WTC11 (cell line): ENCODE measurements around the gene TACC2. TPM values are rescaled to one million over a fixed set of nuclear protein-coding genes. Genes with fewer than 3 reads are reported as not detected.

Experiments used
- ATAC-seq: fragments of 200-7000 bp; cut with Tn5 transposase; 2 replicates; pipeline ENCODE4 v1.10.0; 2021; ENCODE audit warnings: mild to moderate bottlenecking, moderate library complexity
- CTCF ChIA-PET: fragments of 300-600 bp; sonication (Branson Sonifier 250); formaldehyde crosslinking; loops from one replicate; lab custom pipeline; 2021; ENCODE audit warnings: antibody characterized with exemption; lab: Charles Lee
- POLR2A ChIA-PET: fragments of 350-600 bp; sonication (Branson Sonifier 250); formaldehyde crosslinking; loops from one replicate; lab custom pipeline; 2021; ENCODE audit warnings: antibody characterized with exemption; lab: Charles Lee
- DNase-seq: peaks from one replicate; pipeline ENCODE4 v3.0.0; 2021; ENCODE audit warnings: low spot score
- H3K27ac Mint-ChIP-seq: 2 replicates; pipeline ENCODE4 v1.8.0; 2021; ENCODE audit warnings: mixed read lengths
- H3K27me3 Mint-ChIP-seq: 2 replicates; pipeline ENCODE4 v1.8.0; 2021; ENCODE audit warnings: low read depth, mild to moderate bottlenecking, moderate library complexity, mixed read lengths
- H3K36me3 Mint-ChIP-seq: 2 replicates; pipeline ENCODE4 v1.8.0; 2021; ENCODE audit warnings: mixed read lengths
- H3K4me1 Mint-ChIP-seq: 2 replicates; pipeline ENCODE4 v1.8.0; 2022; ENCODE audit warnings: mixed read lengths
- H3K4me3 Mint-ChIP-seq: 2 replicates; pipeline ENCODE4 v1.8.0; 2021; ENCODE audit warnings: mild to moderate bottlenecking, moderate library complexity, mixed read lengths
- H3K9me3 Mint-ChIP-seq: 2 replicates; pipeline ENCODE4 v1.8.0; 2021; ENCODE audit warnings: mixed read lengths
- ARID4B ChIP-seq: sonication (generic); formaldehyde crosslinking; IDR thresholded peaks from 2 replicates; pipeline ENCODE4 v1.8.0; 2023; ENCODE audit warnings: missing genetic modification reagents, mild to moderate bottlenecking, borderline replicate concordance
- FOXK1 ChIP-seq: sonication (generic); formaldehyde crosslinking; IDR thresholded peaks from 2 replicates; pipeline ENCODE4 v1.8.0; 2022; ENCODE audit warnings: mild to moderate bottlenecking, moderate library complexity, missing genetic modification reagents
- GRHL2 ChIP-seq: fragments of 250-450 bp; sonication (Bioruptor Pico); IDR thresholded peaks from 2 replicates; pipeline ENCODE4 v1.8.0; 2022; ENCODE audit warnings: mild to moderate bottlenecking, moderate library complexity; ENCODE audit not compliant: insufficient replicate concordance, severe bottlenecking
- GTF2I ChIP-seq: fragments of 250-450 bp; sonication (Bioruptor Pico); conservative IDR thresholded peaks from 2 replicates; pipeline ENCODE4 v1.4.0; 2021; ENCODE audit warnings: mild to moderate bottlenecking
- MYBL2 ChIP-seq: sonication (generic); formaldehyde crosslinking; IDR thresholded peaks from 2 replicates; pipeline ENCODE4 v1.8.1; 2023; ENCODE audit warnings: mild to moderate bottlenecking, moderate library complexity, missing genetic modification reagents
- NFATC4 ChIP-seq: fragments of 250-450 bp; sonication (Bioruptor Pico); IDR thresholded peaks from 2 replicates; pipeline ENCODE4 v1.9.0; 2021; ENCODE audit warnings: mild to moderate bottlenecking
- NFYB ChIP-seq: sonication (generic); formaldehyde crosslinking; conservative IDR thresholded peaks from 2 replicates; pipeline ENCODE4 v1.8.0; 2022; ENCODE audit warnings: low read depth, missing genetic modification reagents
- NR2C2 ChIP-seq: sonication (generic); formaldehyde crosslinking; IDR thresholded peaks from 2 replicates; pipeline ENCODE4 v1.8.0; 2022; ENCODE audit warnings: mild to moderate bottlenecking, missing genetic modification reagents
- RORB ChIP-seq: fragments of 250-450 bp; sonication (Bioruptor Pico); IDR thresholded peaks from 2 replicates; pipeline ENCODE4 v1.9.0; 2021; ENCODE audit warnings: mild to moderate bottlenecking
- TCF7 ChIP-seq: sonication (generic); formaldehyde crosslinking; IDR thresholded peaks from 2 replicates; pipeline ENCODE4 v1.8.0; 2022; ENCODE audit warnings: mild to moderate bottlenecking, low read depth, missing genetic modification reagents, moderate library complexity
- TP53 ChIP-seq: sonication (generic); formaldehyde crosslinking; IDR thresholded peaks from 2 replicates; pipeline ENCODE4 v1.8.1; 2023; ENCODE audit warnings: mild to moderate bottlenecking, missing genetic modification reagents
- ZNF232 ChIP-seq: sonication (generic); formaldehyde crosslinking; IDR thresholded peaks from 2 replicates; pipeline ENCODE4 v1.8.0; 2022; ENCODE audit warnings: mild to moderate bottlenecking, missing genetic modification reagents
- ZNF263 ChIP-seq: sonication (generic); formaldehyde crosslinking; IDR thresholded peaks from 2 replicates; pipeline ENCODE4 v1.8.1; 2022; ENCODE audit warnings: low read depth, mild to moderate bottlenecking, moderate library complexity, missing genetic modification reagents
- ZNF396 ChIP-seq: fragments of 250-450 bp; sonication (Bioruptor Pico); IDR thresholded peaks from 2 replicates; pipeline ENCODE4 v1.8.0; 2021; ENCODE audit warnings: mild to moderate bottlenecking, moderate library complexity, borderline replicate concordance
- total RNA-seq: library from RNA; stranded (reverse); gene quantifications from 3 replicates; pipeline ENCODE4 v1.2.3, GENCODE V29; 2021
- TF ChIP-seq, protein P1 (sequence below): fragments of 250-450 bp; sonication (Bioruptor Pico); IDR thresholded peaks from 2 replicates; pipeline ENCODE4 v2.1.2; 2022; ENCODE audit warnings: mild to moderate bottlenecking, moderate library complexity
- TF ChIP-seq, protein P2 (sequence below): fragments of 250-450 bp; sonication (Bioruptor Pico); IDR thresholded peaks from 2 replicates; pipeline ENCODE4 v1.9.0; 2021; ENCODE audit warnings: mild to moderate bottlenecking
- TF ChIP-seq, protein P3 (sequence below): fragments of 250-450 bp; sonication (Bioruptor Pico); conservative IDR thresholded peaks from 2 replicates; pipeline ENCODE4 v1.9.0; 2021; ENCODE audit warnings: mild to moderate bottlenecking

Gene TACC2
- total RNA-seq, 1 experiment from 2014 or later, result 28.9 TPM

- H3K9me3 Mint-ChIP-seq, result no peaks in the 10 kb centered on the region
- no peaks in the 10 kb centered on the region for H3K36me3 Mint-ChIP-seq
- no peak for DNase-seq
- H3K4me3 Mint-ChIP-seq, result no peak overlapping the region
- POLR2A ChIA-PET, result interaction anchor here (1.0 to 3.1 kb wide), 3 partner anchors 9 to 86 kb away, joined by 3 to 25 read pairs (median 3); no protein-coding TSS in a partner anchor
- H3K27me3 Mint-ChIP-seq, result no peaks in the 10 kb centered on the region
- peaks cover 85% of the 10 kb centered on the region for H3K4me1 Mint-ChIP-seq
- CTCF ChIA-PET, result interaction anchor here (1.2 to 2.9 kb wide), 3 partner anchors 10 to 29 kb away, joined by 3 to 11 read pairs (median 5); no protein-coding TSS in a partner anchor
- TF ChIP-seq, protein P1, sequence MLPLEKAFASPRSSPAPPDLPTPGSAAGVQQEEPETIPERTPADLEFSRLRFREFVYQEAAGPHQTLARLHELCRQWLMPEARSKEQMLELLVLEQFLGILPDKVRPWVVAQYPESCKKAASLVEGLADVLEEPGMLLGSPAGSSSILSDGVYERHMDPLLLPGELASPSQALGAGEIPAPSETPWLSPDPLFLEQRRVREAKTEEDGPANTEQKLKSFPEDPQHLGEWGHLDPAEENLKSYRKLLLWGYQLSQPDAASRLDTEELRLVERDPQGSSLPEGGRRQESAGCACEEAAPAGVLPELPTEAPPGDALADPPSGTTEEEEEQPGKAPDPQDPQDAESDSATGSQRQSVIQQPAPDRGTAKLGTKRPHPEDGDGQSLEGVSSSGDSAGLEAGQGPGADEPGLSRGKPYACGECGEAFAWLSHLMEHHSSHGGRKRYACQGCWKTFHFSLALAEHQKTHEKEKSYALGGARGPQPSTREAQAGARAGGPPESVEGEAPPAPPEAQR (CRISPR knock-in tag), result no peak
- TF ChIP-seq, protein P2, sequence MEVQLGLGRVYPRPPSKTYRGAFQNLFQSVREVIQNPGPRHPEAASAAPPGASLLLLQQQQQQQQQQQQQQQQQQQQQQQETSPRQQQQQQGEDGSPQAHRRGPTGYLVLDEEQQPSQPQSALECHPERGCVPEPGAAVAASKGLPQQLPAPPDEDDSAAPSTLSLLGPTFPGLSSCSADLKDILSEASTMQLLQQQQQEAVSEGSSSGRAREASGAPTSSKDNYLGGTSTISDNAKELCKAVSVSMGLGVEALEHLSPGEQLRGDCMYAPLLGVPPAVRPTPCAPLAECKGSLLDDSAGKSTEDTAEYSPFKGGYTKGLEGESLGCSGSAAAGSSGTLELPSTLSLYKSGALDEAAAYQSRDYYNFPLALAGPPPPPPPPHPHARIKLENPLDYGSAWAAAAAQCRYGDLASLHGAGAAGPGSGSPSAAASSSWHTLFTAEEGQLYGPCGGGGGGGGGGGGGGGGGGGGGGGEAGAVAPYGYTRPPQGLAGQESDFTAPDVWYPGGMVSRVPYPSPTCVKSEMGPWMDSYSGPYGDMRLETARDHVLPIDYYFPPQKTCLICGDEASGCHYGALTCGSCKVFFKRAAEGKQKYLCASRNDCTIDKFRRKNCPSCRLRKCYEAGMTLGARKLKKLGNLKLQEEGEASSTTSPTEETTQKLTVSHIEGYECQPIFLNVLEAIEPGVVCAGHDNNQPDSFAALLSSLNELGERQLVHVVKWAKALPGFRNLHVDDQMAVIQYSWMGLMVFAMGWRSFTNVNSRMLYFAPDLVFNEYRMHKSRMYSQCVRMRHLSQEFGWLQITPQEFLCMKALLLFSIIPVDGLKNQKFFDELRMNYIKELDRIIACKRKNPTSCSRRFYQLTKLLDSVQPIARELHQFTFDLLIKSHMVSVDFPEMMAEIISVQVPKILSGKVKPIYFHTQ (CRISPR knock-in tag), result no peak
- TF ChIP-seq ZNF263 (CRISPR knock-in tag), result peak; percentile 67; the same call in 1 of the 2 replicates
- H3K27ac Mint-ChIP-seq, result peak overlapping the region; percentile 67
- peak; percentile 21 for ATAC-seq
Observed at GRCh38 chr10:122172361-122173008, 183.5 kb downstream of the TACC2 start.

DNA sequence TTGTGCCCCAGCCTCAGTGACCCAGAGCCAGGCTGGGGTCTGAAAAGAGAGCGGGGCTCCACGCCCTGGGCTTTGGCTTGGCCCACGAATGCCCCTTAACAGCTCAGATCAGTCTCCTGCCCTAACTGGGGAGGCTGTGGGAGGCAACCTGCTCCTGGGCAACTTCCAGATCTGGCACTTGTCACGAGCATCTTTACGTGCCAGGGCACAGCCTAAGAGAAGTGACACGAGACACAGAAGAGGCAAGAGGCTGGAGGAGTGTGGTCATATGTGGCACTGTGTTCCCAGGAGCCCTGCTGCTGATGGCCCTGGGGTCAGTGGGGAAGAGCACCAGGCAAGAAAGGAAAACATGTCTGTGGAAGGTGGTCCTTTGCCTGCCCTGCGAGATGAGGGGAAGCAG is 184.4 kb downstream of the TACC2 start:
- CTCF ChIA-PET, result interaction anchor here (1.2 to 2.9 kb wide), 2 partner anchors 9 to 10 kb away, joined by 3 to 11 read pairs; no protein-coding TSS in a partner anchor
- POLR2A ChIA-PET, result interaction anchor here (3.1 kb wide), 1 partner anchor 10 kb away, joined by 25 read pairs; no protein-coding TSS in a partner anchor
- Mint-ChIP-seq H3K36me3 (no peaks in the 10 kb centered on the region), H3K27ac (peak overlapping the region; percentile 22; the same call in 1 of the 2 replicates), H3K27me3 (no peaks in the 10 kb centered on the region), H3K4me1 (peaks cover 83% of the 10 kb centered on the region)
- DNase-seq, result no peak
- TF ChIP-seq NFATC4 (no peak), ARID4B (no peak), NR2C2 (CRISPR knock-in tag) (no peak)
- TF ChIP-seq, all 79 proteins: peak for 0
- no peak overlapping the region for H3K4me3 Mint-ChIP-seq
- no peaks in the 10 kb centered on the region for H3K9me3 Mint-ChIP-seq
- no peak for ATAC-seq

DNA sequence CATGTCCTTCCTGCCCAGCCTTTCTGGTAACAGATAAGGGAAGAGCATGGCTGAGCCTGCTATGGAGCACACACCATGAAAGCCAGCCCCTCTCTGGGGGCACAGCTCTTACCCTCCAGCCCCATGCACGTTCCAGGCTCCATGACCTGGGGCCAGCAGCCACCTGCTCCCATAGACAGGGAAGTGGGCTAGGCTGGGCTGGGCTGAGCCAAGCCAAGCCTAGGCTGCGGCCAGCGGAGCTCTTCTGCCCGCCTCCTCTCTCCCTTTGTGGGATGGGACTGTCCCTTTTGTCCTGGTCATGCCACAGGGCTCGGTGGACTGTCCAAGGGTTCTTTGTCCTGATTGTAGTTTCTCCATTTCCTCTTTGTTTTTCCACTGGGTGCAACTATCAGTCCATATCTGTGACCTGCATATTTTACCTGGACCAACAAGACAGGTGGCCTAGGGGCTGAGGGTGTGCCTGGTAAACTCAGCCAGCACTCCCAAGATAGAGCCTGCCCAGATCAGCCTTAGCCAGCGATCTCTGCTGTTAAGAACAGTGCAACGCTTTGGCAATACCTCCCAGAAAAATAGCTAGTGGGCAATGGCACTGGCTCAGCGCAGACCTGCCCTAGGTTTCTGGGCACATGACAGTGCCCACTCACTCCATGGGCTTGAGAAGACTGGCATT is 184.9 kb downstream of the TACC2 start:
- POLR2A ChIA-PET, result interaction anchor here (1.4 to 3.1 kb wide), 2 partner anchors 9 to 10 kb away, joined by 3 to 25 read pairs; no protein-coding TSS in a partner anchor
- no peak for ATAC-seq
- CTCF ChIA-PET, result interaction anchor here (1.2 to 2.9 kb wide), 2 partner anchors 9 to 11 kb away, joined by 3 to 11 read pairs; no protein-coding TSS in a partner anchor
- Mint-ChIP-seq H3K9me3 (no peaks in the 10 kb centered on the region), H3K4me1 (peaks cover 82% of the 10 kb centered on the region), H3K27me3 (no peaks in the 10 kb centered on the region), H3K4me3 (no peak overlapping the region), H3K27ac (peak overlapping the region; percentile 59; the same call in 1 of the 2 replicates), H3K36me3 (no peaks in the 10 kb centered on the region)
- no peak for DNase-seq
- TF ChIP-seq RORB (CRISPR knock-in tag) (no peak), TP53 (CRISPR knock-in tag) (no peak), TCF7 (no peak), MYBL2 (no peak), ZNF232 (CRISPR knock-in tag) (no peak), GTF2I (no peak), ZNF396 (CRISPR knock-in tag) (no peak), FOXK1 (no peak), GRHL2 (CRISPR knock-in tag) (no peak), NFYB (CRISPR knock-in tag) (no peak)
- TF ChIP-seq, protein P3, sequence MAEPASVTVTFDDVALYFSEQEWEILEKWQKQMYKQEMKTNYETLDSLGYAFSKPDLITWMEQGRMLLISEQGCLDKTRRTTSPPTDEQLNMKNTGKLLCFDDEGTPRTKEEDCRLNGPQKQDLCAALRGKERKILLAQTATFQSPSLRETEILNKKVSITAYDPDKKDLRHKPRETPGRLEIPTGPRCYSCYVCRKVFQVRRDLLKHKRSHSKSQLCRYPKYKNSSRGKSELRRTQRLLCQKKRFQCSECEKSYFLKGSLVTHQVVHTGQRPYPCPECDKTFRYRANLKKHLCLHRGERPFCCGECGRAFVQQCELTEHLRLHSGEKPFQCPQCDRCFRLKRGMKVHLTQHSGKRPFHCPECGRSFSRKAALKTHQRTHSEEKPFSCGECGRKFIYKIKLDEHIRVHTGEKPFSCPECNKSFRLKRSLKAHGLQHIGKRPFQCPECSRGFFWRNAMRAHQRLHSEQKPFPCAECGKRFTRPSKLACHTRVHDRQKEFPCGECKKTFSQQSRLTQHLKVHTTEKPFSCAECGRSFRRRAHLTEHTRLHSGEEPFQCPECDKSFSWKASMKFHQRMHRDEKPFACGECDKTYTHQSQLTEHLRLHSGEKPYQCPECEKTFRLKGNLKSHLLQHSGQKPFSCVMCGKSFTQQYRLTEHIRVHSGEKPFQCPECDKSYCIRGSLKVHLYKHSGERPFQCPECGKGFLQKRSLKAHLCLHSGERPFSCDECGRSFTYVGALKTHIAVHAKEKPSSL (CRISPR knock-in tag), result no peak
